ENCODE data around the gene CCDC201. TPM values are rescaled to one million over a fixed set of nuclear protein-coding genes. Genes with fewer than 3 reads are reported as not detected.

CCDC201 gene
- total and polyA plus RNA-seq, 2 of the 8 experiments (the other 6 are each of a cell fraction or from before 2014, with no cell fraction given) = not detected

DNA sequence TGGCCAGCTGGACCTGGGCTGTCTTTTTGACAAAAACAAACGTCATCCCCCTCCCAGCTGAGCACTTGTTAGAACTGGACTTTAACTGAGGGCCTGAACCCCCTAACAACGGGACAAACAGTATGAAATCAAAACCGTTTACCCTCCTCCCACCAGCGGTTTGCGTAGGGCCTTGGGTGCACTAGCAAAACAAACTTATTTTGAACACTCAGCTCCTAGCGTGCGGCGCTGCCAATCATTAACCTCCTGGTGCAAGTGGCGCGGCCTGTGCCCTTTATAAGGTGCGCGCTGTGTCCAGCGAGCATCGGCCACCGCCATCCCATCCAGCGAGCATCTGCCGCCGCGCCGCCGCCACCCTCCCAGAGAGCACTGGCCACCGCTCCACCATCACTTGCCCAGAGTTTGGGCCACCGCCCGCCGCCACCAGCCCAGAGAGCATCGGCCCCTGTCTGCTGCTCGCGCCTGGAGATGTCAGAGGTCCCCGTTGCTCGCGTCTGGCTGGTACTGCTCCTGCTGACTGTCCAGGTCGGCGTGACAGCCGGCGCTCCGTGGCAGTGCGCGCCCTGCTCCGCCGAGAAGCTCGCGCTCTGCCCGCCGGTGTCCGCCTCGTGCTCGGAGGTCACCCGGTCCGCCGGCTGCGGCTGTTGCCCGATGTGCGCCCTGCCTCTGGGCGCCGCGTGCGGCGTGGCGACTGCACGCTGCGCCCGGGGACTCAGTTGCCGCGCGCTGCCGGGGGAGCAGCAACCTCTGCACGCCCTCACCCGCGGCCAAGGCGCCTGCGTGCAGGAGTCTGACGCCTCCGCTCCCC, 15.5 kb upstream of the CCDC201 start, which contains the start of gene IGFBP1 (continued):
- TF ChIP-seq SIN3A (conservative IDR thresholded peaks at IDR 0.05 in 1 of 2, IDR thresholded peaks at IDR 0.05 in 1 of 2; ENCODE audit: low read depth in 1 of 2, low read length in 2 of 2) = no peak
- no peak for TF ChIP-seq EP300 (IDR thresholded peaks at IDR 0.05; ENCODE audit: borderline replicate concordance in 1 of 2, low read depth in 2 of 2, low read length in 2 of 2)
- TF ChIP-seq SP2 (IDR thresholded peaks at IDR 0.05; ENCODE audit: low read length) = no peak
- TF ChIP-seq PHF8 (conservative IDR thresholded peaks at IDR 0.05; ENCODE audit: low read depth, low read length) = no peak; the same call in 1 of the 2 replicates
- no peak for TF ChIP-seq CEBPB (IDR thresholded peaks at IDR 0.05; ENCODE audit: low read depth, low read length)
- TF ChIP-seq TAF7 (optimal IDR thresholded peaks at IDR 0.05; ENCODE audit: borderline replicate concordance, low read depth, low read length) = no peak
- no peak for TF ChIP-seq RAD21 (IDR thresholded peaks at IDR 0.05 in 1 of 2, conservative IDR thresholded peaks at IDR 0.05 in 1 of 2; ENCODE audit: low read depth in 2 of 2, low read length in 2 of 2)
- TF ChIP-seq CTBP2 (IDR thresholded peaks at IDR 0.05; ENCODE audit: borderline replicate concordance, insufficient read depth, insufficient read length, low read length) = no peak

Data from H1 (cell line).